Activated naive CD4-positive, alpha-beta T cell treated with anti-CD3 and anti-CD28 coated beads for 36 hours (primary cell): ENCODE measurements around the gene UEVLD. TPM values are rescaled to one million over a fixed set of nuclear protein-coding genes. Genes with fewer than 3 reads are reported as not detected.
"Not testable (repeated sequence)": the region's sequence is repeated elsewhere in the genome, so short reads cannot be mapped to it uniquely, and the experiment has no call there.

ENCODE experiments used
- CTCF ChIA-PET: fragments of 350-600 bp; sonication (Branson Sonifier 250); formaldehyde crosslinking; loops from one replicate; lab custom pipeline; 2021; ENCODE audit warnings: antibody characterized with exemption; lab: Charles Lee
- DNase-seq: peaks from one replicate; pipeline ENCODE4 v3.0.0-alpha.2; 2020
- H3K27ac Mint-ChIP-seq: one replicate; pipeline ENCODE4 v1.8.0; 2021; ENCODE audit warnings: mild to moderate bottlenecking, mixed read lengths
- H3K27me3 Mint-ChIP-seq: one replicate; pipeline ENCODE4 v1.8.0; 2021; ENCODE audit warnings: low read depth, mixed read lengths
- H3K36me3 Mint-ChIP-seq: one replicate; pipeline ENCODE4 v1.8.0; 2021; ENCODE audit warnings: low read depth, mixed read lengths
- H3K4me1 Mint-ChIP-seq: one replicate; pipeline ENCODE4 v1.8.0; 2021; ENCODE audit warnings: low read depth, mixed read lengths
- H3K4me3 Mint-ChIP-seq: one replicate; pipeline ENCODE4 v1.8.0; 2021; ENCODE audit warnings: mild to moderate bottlenecking, moderate library complexity, mixed read lengths
- H3K9me3 Mint-ChIP-seq: one replicate; pipeline ENCODE4 v1.8.0; 2021; ENCODE audit warnings: mixed read lengths
- intact Hi-C: fragments of 100-400 bp; cut with micrococcal nuclease; formaldehyde crosslinking; loops from one replicate; pipeline ENCODE4 v1.15.1; 2023
- total RNA-seq, 2 experiments: library from RNA; stranded (reverse); gene quantifications; one replicate each; pipeline ENCODE4 v1.2.3, GENCODE V29; 2021

The UEVLD gene
- total RNA-seq, 2 experiments from 2014 or later = 8.9 to 9.2 TPM

GRCh38 chr11:18614667-18615066 is 26.1 kb upstream of the UEVLD start:
- intact Hi-C loops = loop anchor here (5.0 kb wide), 1 partner anchor 222 kb away; the partner anchor contains the start of gene LDHA
- H3K9me3 Mint-ChIP-seq = no peaks in the 10 kb centered on the region
- no peak overlapping the region for H3K4me3 Mint-ChIP-seq
- H3K36me3 Mint-ChIP-seq = peaks cover 32% of the 10 kb centered on the region
- H3K27me3 Mint-ChIP-seq = no peaks in the 10 kb centered on the region
- H3K27ac Mint-ChIP-seq = no peak overlapping the region
- CTCF ChIA-PET = interaction anchor here (1.2 to 1.6 kb wide), 3 partner anchors 75 to 120 kb away, joined by 3 to 4 read pairs (median 3); no protein-coding TSS in a partner anchor
- peaks cover 41% of the 10 kb centered on the region for H3K4me1 Mint-ChIP-seq
- DNase-seq = no peak

DNA sequence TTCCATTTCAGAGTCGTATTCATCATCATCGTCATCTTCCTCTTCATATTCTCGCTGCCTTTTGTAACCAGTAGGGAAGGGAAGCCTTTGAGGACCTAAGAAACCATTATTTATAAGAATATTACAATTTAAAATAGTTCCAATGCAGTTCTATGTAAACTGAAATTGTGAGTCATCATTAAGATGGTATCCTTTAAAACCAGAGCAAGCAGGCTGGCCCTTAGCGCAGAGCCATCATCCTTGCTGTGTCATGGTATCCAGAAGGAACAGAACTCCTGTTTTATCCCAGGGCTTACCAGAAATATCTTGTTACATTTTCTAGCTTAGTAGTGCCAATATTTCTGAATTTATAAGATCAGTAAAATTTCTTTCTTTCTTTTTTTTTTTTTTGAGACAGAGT is 23.9 kb upstream of the UEVLD start:
- intact Hi-C loops = no loop called here
- H3K36me3 Mint-ChIP-seq = peaks cover 38% of the 10 kb centered on the region

GRCh38 chr11:18611196-18611595 is 22.7 kb upstream of the UEVLD start:
- CTCF ChIA-PET = interaction anchor here (0.5 kb wide), 1 partner anchor 39 kb away, joined by 3 read pairs; no protein-coding TSS in a partner anchor
- Mint-ChIP-seq H3K9me3 (no peaks in the 10 kb centered on the region), H3K27me3 (no peaks in the 10 kb centered on the region), H3K4me1 (peaks cover 11% of the 10 kb centered on the region), H3K4me3 (no peak overlapping the region), H3K36me3 (peaks cover 39% of the 10 kb centered on the region), H3K27ac (no peak overlapping the region)
- no peak for DNase-seq
- intact Hi-C loops = no loop called here

More for the DNA sequence above, 23.9 kb upstream of the UEVLD start:
- no peak for DNase-seq
- Mint-ChIP-seq H3K27me3 (no peaks in the 10 kb centered on the region), H3K27ac (no peak overlapping the region), H3K4me1 (peaks cover 23% of the 10 kb centered on the region), H3K4me3 (no peak overlapping the region), H3K9me3 (no peaks in the 10 kb centered on the region)
- CTCF ChIA-PET = no interaction called here

DNA sequence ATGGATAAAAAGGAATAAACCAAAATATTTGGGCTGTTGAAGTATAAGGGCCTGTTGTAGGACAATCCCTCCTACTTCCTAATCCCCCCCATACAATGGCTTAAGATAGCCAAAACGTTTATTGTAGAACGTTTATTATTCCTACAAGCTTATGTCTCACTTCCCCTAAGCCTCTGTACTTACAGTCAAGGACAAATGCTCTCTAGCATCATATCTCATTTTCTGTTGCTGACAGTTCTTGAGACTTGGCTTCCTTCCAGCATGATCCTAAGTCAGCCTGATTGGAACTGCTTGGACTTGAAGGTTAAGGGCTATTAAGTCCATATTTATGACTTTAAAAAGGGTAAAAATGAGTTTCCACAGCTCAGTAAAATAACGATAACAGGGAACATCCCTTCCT is 19.8 kb upstream of the UEVLD start:
- Mint-ChIP-seq H3K27ac (no peak overlapping the region), H3K9me3 (no peaks in the 10 kb centered on the region), H3K27me3 (no peaks in the 10 kb centered on the region), H3K4me1 (no peaks in the 10 kb centered on the region), H3K36me3 (peaks cover 19% of the 10 kb centered on the region), H3K4me3 (no peak overlapping the region)
- intact Hi-C loops = no loop called here
- CTCF ChIA-PET = no interaction called here
- DNase-seq = no peak

- DNase-seq = no peak
- Mint-ChIP-seq H3K9me3 (no peaks in the 10 kb centered on the region), H3K4me3 (no peak overlapping the region), H3K27ac (no peak overlapping the region), H3K27me3 (no peaks in the 10 kb centered on the region), H3K36me3 (peaks cover 1% of the 10 kb centered on the region), H3K4me1 (no peaks in the 10 kb centered on the region)
- CTCF ChIA-PET = interaction anchor here (0.6 to 1.2 kb wide), 5 partner anchors 23 to 465 kb away, joined by 3 to 6 read pairs (median 4); no protein-coding TSS in a partner anchor
- intact Hi-C loops = no loop called here
Observed at GRCh38 chr11:18600915-18601569, 12.5 kb upstream of the UEVLD start.

DNA sequence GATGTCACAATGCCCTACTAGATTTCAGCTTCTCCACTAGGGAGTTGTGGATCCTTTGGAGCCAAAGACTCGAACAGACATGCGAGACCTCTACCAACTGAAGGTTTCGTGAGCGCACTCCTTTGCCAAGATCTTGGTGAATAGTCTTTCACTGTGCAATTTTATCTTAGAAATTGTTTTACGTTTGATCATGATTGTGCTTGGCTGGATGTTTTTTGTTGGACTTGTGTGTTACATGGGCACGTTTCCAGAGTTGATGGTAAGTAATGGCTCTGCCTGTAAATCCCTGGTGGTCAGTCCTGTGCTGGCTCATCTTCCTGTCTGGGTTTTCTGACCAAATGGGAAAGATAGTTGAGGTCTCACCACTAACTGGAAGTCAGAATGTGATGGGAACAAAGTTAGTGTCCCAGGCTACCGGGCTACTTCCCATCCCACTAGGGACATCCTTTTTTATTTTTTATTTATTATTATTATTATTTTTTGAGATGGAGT is 11.3 kb upstream of the UEVLD start, which contains the start of gene MISFA:
Gene MISFA, plus strand, starts transcription at position 51 of the 492 bp plus-strand sequence. Its CDS starts 140 bp downstream, at position 191.
- Mint-ChIP-seq H3K36me3 (peaks cover 2% of the 10 kb centered on the region), H3K4me3 (no peak within 1 kb of the TSS), H3K27me3 (no peaks in the 10 kb centered on the region), H3K9me3 (no peaks in the 10 kb centered on the region), H3K4me1 (no peaks in the 10 kb centered on the region), H3K27ac (no peak within 1 kb of the TSS)
- CTCF ChIA-PET = no interaction called here
- DNase-seq = no peak
- intact Hi-C loops = no loop called here

DNA sequence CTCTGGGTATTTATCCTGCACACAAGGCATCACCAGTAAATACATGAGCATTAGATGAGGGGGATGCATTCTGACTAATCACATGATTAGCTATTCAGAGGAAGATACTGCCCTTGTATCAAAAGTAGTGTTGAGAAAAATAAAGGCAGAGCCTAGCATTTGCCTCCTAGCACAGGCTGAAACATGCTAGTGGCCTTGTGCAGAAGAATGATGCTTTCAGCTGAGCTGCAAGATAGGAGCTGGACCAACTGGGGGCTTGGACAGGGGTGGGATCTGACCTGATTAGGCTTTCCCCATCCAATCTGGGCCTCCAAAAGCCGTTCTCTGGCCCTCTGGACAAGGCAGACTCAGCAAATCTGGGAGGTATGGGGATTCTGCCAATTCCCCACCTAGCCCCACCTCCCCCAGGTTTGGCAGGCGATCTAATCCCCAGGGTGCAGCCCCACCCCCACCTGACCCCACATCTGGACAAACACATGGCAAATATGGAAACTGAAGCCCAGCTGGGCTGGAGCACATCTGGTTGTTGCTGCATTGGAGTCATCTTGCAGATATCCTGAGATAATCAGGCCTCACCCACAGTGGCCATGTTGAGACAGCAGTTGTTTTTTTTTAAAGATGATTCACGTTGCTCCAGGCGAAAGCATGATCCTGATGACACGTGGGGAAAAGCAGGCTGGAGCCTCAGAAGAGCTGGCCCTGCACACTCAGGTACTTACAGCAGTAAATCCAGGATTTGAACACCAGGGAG is 6.6 kb upstream of the UEVLD start:
- no peaks in the 10 kb centered on the region for H3K9me3 Mint-ChIP-seq
- DNase-seq = no peak
- H3K4me3 Mint-ChIP-seq = no peak overlapping the region
- H3K4me1 Mint-ChIP-seq = peaks cover 6% of the 10 kb centered on the region
- intact Hi-C loops = no loop called here
- CTCF ChIA-PET = interaction anchor here (0.6 to 1.1 kb wide), 3 partner anchors 23 to 476 kb away, joined by 3 to 5 read pairs (median 4); no protein-coding TSS in a partner anchor
- no peaks in the 10 kb centered on the region for H3K27me3 Mint-ChIP-seq
- no peak overlapping the region for H3K27ac Mint-ChIP-seq
- peaks cover 2% of the 10 kb centered on the region for H3K36me3 Mint-ChIP-seq

GRCh38 chr11:18594088-18594487 is 5.6 kb upstream of the UEVLD start:
- H3K4me3 Mint-ChIP-seq, intact Hi-C loops, H3K4me1 Mint-ChIP-seq, H3K9me3 Mint-ChIP-seq, DNase-seq, H3K36me3 Mint-ChIP-seq, H3K27ac Mint-ChIP-seq, H3K27me3 Mint-ChIP-seq: not testable (repeated sequence)
- CTCF ChIA-PET = interaction anchor here (1.1 kb wide), 1 partner anchor 57 kb away, joined by 5 read pairs; no protein-coding TSS in a partner anchor

- DNase-seq = no peak
- intact Hi-C loops = no loop called here
- H3K27ac Mint-ChIP-seq = no peak overlapping the region
Observed at GRCh38 chr11:18590571-18590970, 2.0 kb upstream of the UEVLD start.

GRCh38 chr11:18581825-18582224 is 6.7 kb downstream of the UEVLD start:
- DNase-seq = no peak
- no peaks in the 10 kb centered on the region for H3K9me3 Mint-ChIP-seq
- no peaks in the 10 kb centered on the region for H3K27me3 Mint-ChIP-seq
- no peak overlapping the region for H3K27ac Mint-ChIP-seq
- intact Hi-C loops = no loop called here
- no peak overlapping the region for H3K4me3 Mint-ChIP-seq
- peaks cover 6% of the 10 kb centered on the region for H3K4me1 Mint-ChIP-seq
- H3K36me3 Mint-ChIP-seq = peaks cover 1% of the 10 kb centered on the region
- CTCF ChIA-PET = interaction anchor here (0.9 kb wide), 1 partner anchor 14 kb away, joined by 3 read pairs; no protein-coding TSS in a partner anchor

More at GRCh38 chr11:18590571-18590970, 2.0 kb upstream of the UEVLD start:
- H3K9me3 Mint-ChIP-seq = no peaks in the 10 kb centered on the region
- no peaks in the 10 kb centered on the region for H3K36me3 Mint-ChIP-seq
- no peak overlapping the region for H3K4me3 Mint-ChIP-seq
- CTCF ChIA-PET = interaction anchor here (0.6 to 1.7 kb wide), 3 partner anchors 14 to 133 kb away, joined by 3 read pairs; no protein-coding TSS in a partner anchor
- no peaks in the 10 kb centered on the region for H3K27me3 Mint-ChIP-seq
- H3K4me1 Mint-ChIP-seq = peaks cover 8% of the 10 kb centered on the region

DNA sequence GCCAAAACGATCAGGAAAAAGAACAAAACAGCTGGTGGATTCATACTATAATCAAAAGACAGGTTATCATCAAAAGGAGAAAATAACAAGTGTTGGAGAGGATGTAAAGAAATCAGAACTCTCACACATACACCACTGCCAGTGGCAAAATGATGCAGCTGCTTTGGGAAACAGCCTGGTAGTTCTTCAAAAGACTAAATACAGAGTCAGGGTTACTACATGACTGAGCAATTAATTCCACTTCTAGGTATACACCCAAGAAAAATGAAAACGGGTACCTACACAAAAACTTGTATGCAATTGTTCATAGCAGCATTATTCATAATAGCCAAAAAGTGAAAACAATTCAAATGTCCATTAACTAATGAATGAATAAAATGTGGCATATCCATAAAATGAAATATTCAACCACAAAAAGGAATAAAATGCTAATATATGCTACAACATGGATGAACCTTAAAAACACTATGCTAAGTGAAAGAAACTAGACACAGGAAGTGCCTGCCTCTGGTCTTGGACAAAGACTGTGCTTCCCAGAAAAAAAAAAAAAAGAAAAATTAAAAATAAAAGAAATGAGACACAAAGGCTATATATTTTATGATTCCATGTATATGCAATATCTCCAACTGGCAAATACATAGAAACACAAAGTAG is 8.3 kb downstream of the UEVLD start:
- H3K4me1 Mint-ChIP-seq = peaks cover 6% of the 10 kb centered on the region
- intact Hi-C loops = no loop called here
- H3K9me3 Mint-ChIP-seq = no peaks in the 10 kb centered on the region
- no peak for DNase-seq
- CTCF ChIA-PET = no interaction called here
- H3K27me3 Mint-ChIP-seq = no peaks in the 10 kb centered on the region
- no peak overlapping the region for H3K4me3 Mint-ChIP-seq
- H3K27ac Mint-ChIP-seq = no peak overlapping the region
- peaks cover 3% of the 10 kb centered on the region for H3K36me3 Mint-ChIP-seq
